Measurements from ENCODE around the gene CEP70. TPM values are rescaled to one million over a fixed set of nuclear protein-coding genes. Genes with fewer than 3 reads are reported as not detected.
A peak's percentile ranks its signal among the peaks of the same experiment; 100 is the strongest.

The CEP70 gene
- total and polyA plus RNA-seq, 2 of the 13 experiments (the other 11 are each of a cell fraction or from before 2014, with no cell fraction given) = 4.0 to 22.3 TPM

- H3K4me1 ChIP-seq (ENCODE audit: insufficient read depth, low read length) = peaks cover 34% of the 10 kb centered on the region
- H3K9ac ChIP-seq (ENCODE audit: insufficient read depth, low read depth, low read length) = no peak overlapping the region
- H3K4me3 ChIP-seq (replicated peaks in 1 of 3; ENCODE audit: insufficient read depth in 1 of 3, low read depth in 2 of 3, low read length in 3 of 3) = peak overlapping the region in 1 of 3 experiments; percentile 83; a peak in 2 of 6 replicates
- intact Hi-C loops (cut with micrococcal nuclease; ENCODE audit: unreplicated experiment) = loop anchor here (1.0 to 5.0 kb wide), 6 partner anchors 92 to 328 kb away; partner anchors contain the start of gene PIK3CB
- H2AFZ ChIP-seq (ENCODE audit: low read length) = no peak overlapping the region
- ATAC-seq = no peak
- H3K36me3 ChIP-seq (replicated peaks in 1 of 2; ENCODE audit: control insufficient read depth in 1 of 2, insufficient read depth in 2 of 2, low read length in 2 of 2) = no peaks in the 10 kb centered on the region
- H3K9me3 ChIP-seq (ENCODE audit: low read length) = peaks cover 4% of the 10 kb centered on the region; the same call in 1 of the 2 replicates
- peak overlapping the region; percentile 94 for H3K4me2 ChIP-seq (ENCODE audit: low read depth, low read length)
- no peaks in the 10 kb centered on the region for H4K20me1 ChIP-seq (ENCODE audit: insufficient read depth, low read length)
- no TSS peak for BruUV-seq (replicated peaks)
- POLR2A ChIA-PET = interaction anchor here (1.3 to 3.3 kb wide), 12 partner anchors 10 to 408 kb away, joined by 3 to 36 read pairs (median 4); partner anchors contain the start of genes ARMC8 and FAIM
- no peaks in the 10 kb centered on the region; a peak in 1 of 5 replicates for H3K27me3 ChIP-seq (ENCODE audit: control insufficient read depth in 1 of 2, insufficient read depth in 2 of 2, low read length in 2 of 2)
- DNase-seq (ENCODE audit: low spot score) = no peak
- TF ChIP-seq ZNF256 (CRISPR knock-in tag; conservative IDR thresholded peaks at IDR 0.05) = no peak
- TF ChIP-seq ZBTB34 (CRISPR knock-in tag; IDR thresholded peaks at IDR 0.05) = no peak
- no peak for TF ChIP-seq CREB1 (IDR thresholded peaks at IDR 0.05)
- 0 out of 2 replicates have a peak, but pooled peaks have one; percentile 10 for TF ChIP-seq CREB1 (CRISPR knock-in tag; IDR thresholded peaks at IDR 0.05)
- 0 out of 2 replicates have a peak, but pooled peaks have one; percentile 1 for TF ChIP-seq ZKSCAN8 (CRISPR knock-in tag; IDR thresholded peaks at IDR 0.05; ENCODE audit: borderline replicate concordance)
- TF ChIP-seq ZNF275 (CRISPR knock-in tag; IDR thresholded peaks at IDR 0.05; ENCODE audit: borderline replicate concordance) = 0 out of 2 replicates have a peak, but pooled peaks have one; percentile 3
- no peak overlapping the region for H3K27ac ChIP-seq (ENCODE audit: extremely low read length, insufficient read depth, low read length)
- CTCF ChIA-PET (ENCODE audit: low intra/inter-chr PET ratio, low total read pairs) = interaction anchor here (1.6 to 2.4 kb wide), 2 partner anchors 321 to 328 kb away, joined by 11 to 21 read pairs; no protein-coding TSS in a partner anchor
- H3K79me2 ChIP-seq (ENCODE audit: insufficient read depth, low read length) = no peaks in the 10 kb centered on the region
- in situ Hi-C loops (cut with HindIII; ENCODE audit: extremely low pct_ligation_motif_present, low pct_unique_long_range_greater_than_20kb) = loop anchor here (5.0 to 10.0 kb wide), 2 partner anchors 90 to 322 kb away; no protein-coding TSS in a partner anchor
- FAIRE-seq = no peak
- 16% methylated on average over 6 of the region's 6 CpGs for WGBS (ENCODE audit: low lambda C conversion rate)
Measured at GRCh38 chr3:138594935-138595610, 1.0 kb upstream of the CEP70 start.
